HEK293 (cell line): Measurements from ENCODE around the gene POU2AF3.

Experiments used
- CTCF ChIA-PET: fragments of 350-600 bp; formaldehyde crosslinking; extraction: SDS; loops from one replicate; lab custom pipeline; 2021; ENCODE audit warnings: antibody characterized with exemption; lab: Yijun Ruan, JAX
- POLR2A ChIA-PET: fragments of 300-600 bp; formaldehyde crosslinking; extraction: SDS; loops from one replicate; lab custom pipeline; 2020; ENCODE audit warnings: antibody characterized with exemption, inconsistent platforms; lab: Yijun Ruan, JAX
- H3K27ac ChIP-seq: fragments of 200-500 bp; sonication (Bioruptor generic); 2 replicates; pipeline ENCODE4 v1.5.1; 2014; ENCODE audit warnings: low read depth, low read length, control low read depth, inconsistent platforms; ENCODE audit errors: extremely low read depth
- H3K36me3 ChIP-seq, 2 experiments: fragments of 200-500 bp in 1 of 2; sonication (Bioruptor generic) in 1 of 2; 1 replicate in 1 of 2; 2 replicates in 1 of 2; pipeline ENCODE4 v1.5.1; 2014 to 2017; ENCODE audit warnings: inconsistent platforms in 2 of 2, low read length in 2 of 2; ENCODE audit not compliant: control insufficient read depth in 2 of 2, insufficient read depth in 1 of 2
- H3K4me1 ChIP-seq: fragments of 200-500 bp; sonication (Bioruptor generic); 2 replicates; pipeline ENCODE4 v1.5.1; 2014; ENCODE audit warnings: mild to moderate bottlenecking, low read length, inconsistent platforms; ENCODE audit not compliant: control insufficient read depth, insufficient read depth
- H3K4me3 ChIP-seq: 2 replicates; pipeline ENCODE4 v1.5.1; 2011; ENCODE audit warnings: low read depth, mild to moderate bottlenecking, control low read depth, low read length, moderate library complexity
- H3K9me3 ChIP-seq: fragments of 200-500 bp; sonication (Bioruptor generic); 2 replicates; pipeline ENCODE4 v1.5.1; 2014; ENCODE audit warnings: low read depth, low read length, inconsistent platforms; ENCODE audit not compliant: control insufficient read depth, insufficient read depth
- ELK4 ChIP-seq: IDR thresholded peaks from 2 replicates; pipeline ENCODE4 v1.6.1; 2011; ENCODE audit warnings: mild to moderate bottlenecking, low read depth, low read length, borderline replicate concordance
- GFI1B ChIP-seq: fragments of 450-650 bp; formaldehyde crosslinking; IDR thresholded peaks from 2 replicates; pipeline ENCODE4 v1.5.1; 2016; ENCODE audit warnings: missing biosample characterization, missing genetic modification characterization
- PRDM6 ChIP-seq: fragments of 450-650 bp; formaldehyde crosslinking; IDR thresholded peaks from 2 replicates; pipeline ENCODE4 v1.5.1; 2017; ENCODE audit warnings: missing biosample characterization, missing genetic modification characterization
- SETDB1 ChIP-seq: IDR thresholded peaks from one replicate; pipeline ENCODE4 v1.6.1; 2017; ENCODE audit warnings: mild to moderate bottlenecking, low read length, moderate library complexity, mixed read lengths; ENCODE audit not compliant: insufficient read length
- SP7 ChIP-seq: fragments of 450-650 bp; formaldehyde crosslinking; IDR thresholded peaks from 2 replicates; pipeline ENCODE4 v1.5.1; 2016; ENCODE audit warnings: missing biosample characterization, missing genetic modification characterization
- ZBTB11 ChIP-seq: fragments of 450-650 bp; formaldehyde crosslinking; conservative IDR thresholded peaks from 2 replicates; pipeline ENCODE4 v1.5.1; 2016; ENCODE audit warnings: low read depth, missing biosample characterization, missing genetic modification characterization
- ZIC2 ChIP-seq: fragments of 450-650 bp; formaldehyde crosslinking; IDR thresholded peaks from 2 replicates; pipeline ENCODE4 v1.5.1; 2016; ENCODE audit warnings: missing biosample characterization, missing genetic modification characterization
- ZNF2 ChIP-seq: fragments of 450-650 bp; formaldehyde crosslinking; IDR thresholded peaks from 2 replicates; pipeline ENCODE4 v1.5.1; 2016; ENCODE audit warnings: missing biosample characterization, missing genetic modification characterization
- ZNF426 ChIP-seq: fragments of 450-650 bp; formaldehyde crosslinking; IDR thresholded peaks from 2 replicates; pipeline ENCODE4 v1.5.1; 2017; ENCODE audit warnings: missing biosample characterization, missing genetic modification characterization, mild to moderate bottlenecking, inconsistent platforms, moderate library complexity
- ZNF488 ChIP-seq: fragments of 450-650 bp; formaldehyde crosslinking; IDR thresholded peaks from 2 replicates; pipeline ENCODE4 v1.5.1; 2016; ENCODE audit warnings: missing biosample characterization, missing genetic modification characterization
- ZNF514 ChIP-seq: fragments of 450-650 bp; formaldehyde crosslinking; IDR thresholded peaks from 2 replicates; pipeline ENCODE4 v1.5.1; 2016; ENCODE audit warnings: missing biosample characterization, missing genetic modification characterization
- ZNF518A ChIP-seq: fragments of 450-650 bp; formaldehyde crosslinking; conservative IDR thresholded peaks from 2 replicates; pipeline ENCODE4 v1.5.1; 2016; ENCODE audit warnings: low read depth, missing biosample characterization, missing genetic modification characterization
- ZNF610 ChIP-seq: fragments of 450-650 bp; formaldehyde crosslinking; IDR thresholded peaks from 2 replicates; pipeline ENCODE4 v1.5.1; 2016; ENCODE audit warnings: missing biosample characterization, missing genetic modification characterization, borderline replicate concordance
- ZNF654 ChIP-seq: fragments of 450-650 bp; formaldehyde crosslinking; IDR thresholded peaks from 2 replicates; pipeline ENCODE4 v1.5.1; 2016; ENCODE audit warnings: low read depth, missing biosample characterization, missing genetic modification characterization
- TF ChIP-seq, protein P1 (sequence below): fragments of 450-650 bp; formaldehyde crosslinking; IDR thresholded peaks from 2 replicates; pipeline ENCODE4 v1.5.1; 2017; ENCODE audit warnings: missing biosample characterization, missing genetic modification characterization

The POU2AF3 gene

GRCh38 chr11:111298413-111299100, at the start of gene POU2AF3:
Gene POU2AF3 (plus strand): TSS chr11:111298546. CDS start chr11:111298582, 36 bp downstream.
- Histone ChIP-seq H3K4me1 (no peaks in the 10 kb centered on the region), H3K4me3 (peak within 1 kb of the TSS; percentile 52), H3K9me3 (no peaks in the 10 kb centered on the region), H3K27ac (peak within 1 kb of the TSS; percentile 68; the same call in 1 of the 2 replicates), H3K36me3 (no peaks in the 10 kb centered on the region)
- TF ChIP-seq, protein P1, sequence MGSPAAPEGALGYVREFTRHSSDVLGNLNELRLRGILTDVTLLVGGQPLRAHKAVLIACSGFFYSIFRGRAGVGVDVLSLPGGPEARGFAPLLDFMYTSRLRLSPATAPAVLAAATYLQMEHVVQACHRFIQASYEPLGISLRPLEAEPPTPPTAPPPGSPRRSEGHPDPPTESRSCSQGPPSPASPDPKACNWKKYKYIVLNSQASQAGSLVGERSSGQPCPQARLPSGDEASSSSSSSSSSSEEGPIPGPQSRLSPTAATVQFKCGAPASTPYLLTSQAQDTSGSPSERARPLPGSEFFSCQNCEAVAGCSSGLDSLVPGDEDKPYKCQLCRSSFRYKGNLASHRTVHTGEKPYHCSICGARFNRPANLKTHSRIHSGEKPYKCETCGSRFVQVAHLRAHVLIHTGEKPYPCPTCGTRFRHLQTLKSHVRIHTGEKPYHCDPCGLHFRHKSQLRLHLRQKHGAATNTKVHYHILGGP (tag by site-specific recombination): no peak
- no peak for TF ChIP-seq ZNF426 (tag by site-specific recombination)
- TF ChIP-seq ZNF610 (tag by site-specific recombination): no peak
- CTCF ChIA-PET: interaction anchor here (0.7 to 4.9 kb wide), 3 partner anchors 16 to 1140 kb away, joined by 3 to 19 read pairs (median 7); no protein-coding TSS in a partner anchor
- POLR2A ChIA-PET: interaction anchor here (0.5 kb wide), 1 partner anchor 256 kb away, joined by 4 read pairs; no protein-coding TSS in a partner anchor

DNA sequence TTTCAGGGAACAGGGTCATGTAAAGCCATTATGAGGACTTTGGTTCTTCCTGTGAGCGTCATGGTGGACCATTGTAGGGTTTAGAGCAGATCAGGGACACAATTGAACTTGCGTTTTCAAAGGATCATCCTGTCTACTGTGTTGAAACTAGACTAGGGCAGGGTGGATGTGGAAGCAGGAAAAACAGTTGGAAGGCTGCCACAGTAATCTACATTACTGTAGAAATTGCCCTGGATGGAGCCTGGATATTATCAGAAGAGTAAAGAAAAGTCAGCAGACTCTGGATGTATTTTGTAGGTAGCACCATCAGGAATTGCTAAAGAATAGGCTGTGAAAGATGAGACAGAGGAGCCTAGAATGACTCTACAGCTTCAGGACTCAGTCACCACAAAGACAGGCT, 47.4 kb upstream of the POU2AF3 start:
- Histone ChIP-seq H3K9me3 (no peaks in the 10 kb centered on the region), H3K4me3 (no peak overlapping the region), H3K4me1 (no peaks in the 10 kb centered on the region), H3K36me3 (no peaks in the 10 kb centered on the region), H3K27ac (no peak overlapping the region)
- TF ChIP-seq ZNF2 (tag by site-specific recombination) (no peak), GFI1B (tag by site-specific recombination) (no peak), ELK4 (no peak), ZNF514 (tag by site-specific recombination) (no peak), ZNF654 (tag by site-specific recombination) (no peak), ZNF488 (tag by site-specific recombination) (no peak), SP7 (tag by site-specific recombination) (no peak), PRDM6 (tag by site-specific recombination) (no peak), ZNF518A (no peak), ZIC2 (tag by site-specific recombination) (no peak), SETDB1 (no peak), ZBTB11 (tag by site-specific recombination) (no peak)
- CTCF ChIA-PET: no interaction called here
- POLR2A ChIA-PET: no interaction called here
